Bronchial epithelial cell (primary cell): Measurements from ENCODE around the gene AKR1C2. TPM values are rescaled to one million over a fixed set of nuclear protein-coding genes. Genes with fewer than 3 reads are reported as not detected.
"Not testable (repeated sequence)": the region's sequence is repeated elsewhere in the genome, so short reads cannot be mapped to it uniquely, and the experiment has no call there.

Experiments
- DNase-seq: peaks from one replicate; pipeline ENCODE4 v3.0.0-alpha.2; 2010; ENCODE audit warnings: low read depth
- FAIRE-seq: peaks from 2 replicates; lab custom pipeline; 2011; peaks lifted over from hg19 to GRCh38; lab: Jason Lieb, UNC
- H3K27me3 ChIP-seq: 2 replicates; pipeline ENCODE4 v1.5.1; 2011; ENCODE audit warnings: low read length; ENCODE audit not compliant: control insufficient read depth, insufficient read depth
- H3K36me3 ChIP-seq: 2 replicates; pipeline ENCODE4 v1.5.1; 2011; ENCODE audit warnings: low read length; ENCODE audit not compliant: control insufficient read depth, insufficient read depth
- H3K4me3 ChIP-seq: 2 replicates; pipeline ENCODE4 v1.5.1; 2011; ENCODE audit warnings: mild to moderate bottlenecking, low read depth, low read length, control low read depth
- total RNA-seq: library from RNA; depleted of rRNA; stranded (reverse); fragments of >200 nt; gene quantifications from 2 replicates; pipeline ENCODE4 v1.2.1, GENCODE V29; 2014
- TF ChIP-seq, protein P1 (sequence below): IDR thresholded peaks from 2 replicates; pipeline ENCODE4 v1.5.1; 2011; ENCODE audit warnings: mild to moderate bottlenecking, moderate library complexity, low read length, control low read depth, inconsistent platforms; ENCODE audit not compliant: insufficient read depth, severe bottlenecking

AKR1C2 gene
- total RNA-seq, 1 donor from 2014 or later, result 191 TPM

DNA sequence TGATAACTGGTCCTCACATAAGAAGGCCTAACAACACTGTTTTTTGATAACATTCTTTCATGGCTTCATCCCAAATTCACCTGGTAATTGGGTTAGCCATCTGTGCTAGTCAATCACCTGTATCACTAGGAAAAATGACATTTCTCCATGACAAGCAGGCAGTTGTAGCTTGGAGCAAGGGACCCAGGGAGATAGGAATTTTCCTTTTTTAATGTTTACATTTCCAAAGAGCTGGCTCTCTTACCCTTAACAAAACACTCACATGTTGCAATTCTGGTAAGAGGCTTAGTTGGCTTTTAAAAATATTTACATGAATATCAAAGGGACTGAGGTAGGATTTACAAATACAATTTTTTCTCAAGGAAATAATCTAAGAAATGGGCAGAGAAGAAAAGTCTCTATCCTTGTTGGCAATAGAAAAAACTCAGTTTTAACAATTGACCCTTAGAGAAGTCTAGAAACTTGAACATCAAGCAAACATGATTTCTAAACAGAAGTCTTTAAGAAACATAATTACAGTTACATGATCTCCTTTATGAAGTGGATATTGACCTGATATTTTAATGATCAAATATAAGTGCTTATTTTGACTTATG, 56.5 kb downstream of the AKR1C2 start:
- Histone ChIP-seq H3K27me3 (no peaks in the 10 kb centered on the region), H3K36me3 (no peaks in the 10 kb centered on the region), H3K4me3 (no peak overlapping the region)
- DNase-seq (no peak), FAIRE-seq (no peak)
- TF ChIP-seq, protein P1, sequence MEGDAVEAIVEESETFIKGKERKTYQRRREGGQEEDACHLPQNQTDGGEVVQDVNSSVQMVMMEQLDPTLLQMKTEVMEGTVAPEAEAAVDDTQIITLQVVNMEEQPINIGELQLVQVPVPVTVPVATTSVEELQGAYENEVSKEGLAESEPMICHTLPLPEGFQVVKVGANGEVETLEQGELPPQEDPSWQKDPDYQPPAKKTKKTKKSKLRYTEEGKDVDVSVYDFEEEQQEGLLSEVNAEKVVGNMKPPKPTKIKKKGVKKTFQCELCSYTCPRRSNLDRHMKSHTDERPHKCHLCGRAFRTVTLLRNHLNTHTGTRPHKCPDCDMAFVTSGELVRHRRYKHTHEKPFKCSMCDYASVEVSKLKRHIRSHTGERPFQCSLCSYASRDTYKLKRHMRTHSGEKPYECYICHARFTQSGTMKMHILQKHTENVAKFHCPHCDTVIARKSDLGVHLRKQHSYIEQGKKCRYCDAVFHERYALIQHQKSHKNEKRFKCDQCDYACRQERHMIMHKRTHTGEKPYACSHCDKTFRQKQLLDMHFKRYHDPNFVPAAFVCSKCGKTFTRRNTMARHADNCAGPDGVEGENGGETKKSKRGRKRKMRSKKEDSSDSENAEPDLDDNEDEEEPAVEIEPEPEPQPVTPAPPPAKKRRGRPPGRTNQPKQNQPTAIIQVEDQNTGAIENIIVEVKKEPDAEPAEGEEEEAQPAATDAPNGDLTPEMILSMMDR, result no peak

DNA sequence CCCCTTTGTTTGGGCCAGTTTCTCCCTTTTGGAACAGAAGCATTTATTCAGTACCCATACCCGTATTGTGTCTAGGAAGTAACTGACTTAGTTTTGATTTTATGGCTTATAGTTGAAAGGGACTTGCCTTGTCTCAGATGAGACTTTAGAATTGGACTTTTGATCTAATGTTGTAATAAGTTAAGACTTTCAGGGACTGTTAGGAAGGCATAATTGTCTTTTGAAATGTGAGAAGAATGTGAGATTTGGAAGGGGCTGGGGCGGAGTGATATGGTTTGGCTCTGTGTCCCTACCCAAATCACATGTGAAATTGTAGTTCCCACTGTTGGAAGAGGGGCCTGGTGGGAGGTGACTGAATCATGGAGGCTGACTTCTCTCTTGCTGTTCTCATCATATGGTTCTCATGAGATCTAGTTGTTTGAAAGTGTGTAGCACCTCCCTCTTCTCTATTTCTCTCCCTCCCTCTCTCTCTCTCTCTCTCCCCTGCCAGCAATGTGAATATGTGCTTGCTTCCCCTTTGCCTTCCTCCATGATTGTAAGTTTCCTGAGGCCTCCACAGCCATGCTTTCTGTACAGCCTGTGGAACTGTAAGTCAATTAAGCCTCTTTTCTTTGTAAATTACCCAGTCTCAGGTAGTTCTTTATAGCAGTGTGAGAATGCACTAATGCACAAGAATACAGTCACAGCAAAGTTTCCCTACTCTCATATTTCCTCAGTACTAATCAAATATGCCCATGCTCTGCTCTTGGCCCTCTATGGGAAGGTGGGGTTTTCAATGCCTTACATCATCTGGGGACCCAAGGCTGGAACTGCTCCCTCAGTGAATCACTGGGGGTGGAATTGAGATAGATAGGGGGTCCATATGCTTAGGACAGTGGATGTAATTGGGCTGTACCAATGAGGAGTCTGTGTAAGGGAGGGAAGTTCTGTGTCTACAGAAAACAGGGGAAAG, 57.6 kb downstream of the AKR1C2 start:
- no peaks in the 10 kb centered on the region for H3K27me3 ChIP-seq
- no peak for FAIRE-seq
- no peak overlapping the region for H3K4me3 ChIP-seq
- no peak for DNase-seq
- TF ChIP-seq, protein P1, result no peak
- no peaks in the 10 kb centered on the region for H3K36me3 ChIP-seq

DNA sequence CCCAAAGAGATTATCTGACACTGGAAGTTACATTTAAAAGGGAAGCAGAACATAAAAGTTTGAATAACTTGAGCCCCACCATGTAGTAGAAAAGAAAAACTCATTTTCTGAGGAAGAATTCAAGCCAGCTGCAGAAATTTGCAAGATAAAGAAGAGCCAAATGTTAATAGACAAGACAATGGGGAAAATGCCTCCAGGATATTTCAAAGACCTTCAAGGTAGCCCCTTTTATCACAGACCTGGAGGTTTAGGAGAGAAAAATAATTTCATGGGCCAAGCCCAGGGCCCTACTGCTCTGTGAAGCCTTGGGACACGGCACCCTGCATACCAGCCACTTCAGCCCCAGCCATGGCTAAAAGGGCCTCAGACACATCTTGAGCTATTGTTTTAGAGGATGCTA, 58.8 kb downstream of the AKR1C2 start:
- H3K36me3 ChIP-seq, result no peaks in the 10 kb centered on the region
- no peak for FAIRE-seq
- TF ChIP-seq, protein P1, result no peak
- DNase-seq, result no peak
- H3K27me3 ChIP-seq, result no peaks in the 10 kb centered on the region
- H3K4me3 ChIP-seq, result no peak overlapping the region

DNA sequence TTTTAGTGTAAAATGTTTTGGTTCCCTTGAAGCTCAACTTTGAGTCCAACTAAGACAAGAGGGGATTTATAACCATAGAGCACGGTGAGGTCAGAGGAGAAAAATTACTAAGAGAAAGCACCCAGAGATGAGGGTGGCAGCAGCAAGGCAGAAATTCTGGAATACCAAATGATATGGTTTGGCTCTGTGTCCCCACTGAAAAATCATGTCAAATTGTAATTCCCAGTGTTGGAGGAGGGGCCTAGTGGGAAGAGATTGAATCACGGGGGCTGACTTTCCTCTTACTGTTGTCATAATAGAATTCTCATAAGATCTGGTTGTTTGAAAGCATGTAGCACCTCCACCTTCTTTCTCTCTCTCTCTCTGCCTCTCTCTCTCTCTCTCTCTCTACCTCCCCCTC, 59.8 kb downstream of the AKR1C2 start:
- no peak overlapping the region for H3K4me3 ChIP-seq
- DNase-seq, result no peak
- H3K36me3 ChIP-seq, result no peaks in the 10 kb centered on the region
- TF ChIP-seq, protein P1, result no peak
- FAIRE-seq, result no peak
- H3K27me3 ChIP-seq, result no peaks in the 10 kb centered on the region

DNA sequence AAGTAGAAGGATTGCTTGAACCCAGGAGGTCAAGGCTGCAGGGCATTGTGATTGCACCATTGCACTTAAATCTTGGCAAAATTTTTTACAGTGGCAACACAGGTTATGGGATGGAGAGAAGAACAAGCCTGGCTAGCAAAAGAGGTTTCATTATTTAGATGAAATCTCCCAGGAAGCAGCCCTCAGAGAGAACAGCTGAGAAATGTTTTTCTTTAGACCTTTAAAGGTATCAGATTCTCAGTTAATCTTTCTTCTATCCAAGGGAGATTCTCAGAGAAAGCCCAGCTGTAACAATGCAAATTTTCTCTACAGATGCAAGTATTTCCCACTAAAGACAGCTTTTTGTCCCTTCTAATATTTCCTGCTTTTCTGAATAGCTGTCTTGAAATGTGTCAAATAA, 60.2 kb downstream of the AKR1C2 start:
- H3K4me3 ChIP-seq, H3K27me3 ChIP-seq, FAIRE-seq, H3K36me3 ChIP-seq, DNase-seq: not testable (repeated sequence)

DNA sequence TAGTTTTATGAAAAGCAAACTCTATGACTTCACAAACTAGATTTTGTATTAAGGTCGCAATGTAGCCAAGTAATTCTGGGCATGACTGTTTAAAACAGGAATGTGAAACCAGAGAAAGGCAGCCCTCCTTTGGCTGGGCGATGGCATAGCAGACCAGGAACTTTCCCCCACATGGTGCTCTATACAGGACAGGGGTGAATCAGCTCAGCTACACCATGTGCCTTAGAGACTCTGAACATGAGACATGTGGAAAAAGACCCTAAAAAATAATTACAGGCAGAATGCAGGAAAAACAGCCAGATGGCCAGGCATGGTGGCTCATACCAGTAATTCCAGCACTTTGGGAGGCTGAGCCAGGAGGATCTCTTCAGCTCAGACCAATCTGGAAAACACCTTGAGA, 60.7 kb downstream of the AKR1C2 start:
- DNase-seq, result peak; percentile 85
- not testable (repeated sequence) for H3K27me3 ChIP-seq, FAIRE-seq, H3K4me3 ChIP-seq, H3K36me3 ChIP-seq
